ENCODE results near the gene GPR142. TPM values are rescaled to one million over a fixed set of nuclear protein-coding genes. Genes with fewer than 3 reads are reported as not detected.

The GPR142 gene
- total RNA-seq, 1 experiment from 2014 or later, result not detected

DNA sequence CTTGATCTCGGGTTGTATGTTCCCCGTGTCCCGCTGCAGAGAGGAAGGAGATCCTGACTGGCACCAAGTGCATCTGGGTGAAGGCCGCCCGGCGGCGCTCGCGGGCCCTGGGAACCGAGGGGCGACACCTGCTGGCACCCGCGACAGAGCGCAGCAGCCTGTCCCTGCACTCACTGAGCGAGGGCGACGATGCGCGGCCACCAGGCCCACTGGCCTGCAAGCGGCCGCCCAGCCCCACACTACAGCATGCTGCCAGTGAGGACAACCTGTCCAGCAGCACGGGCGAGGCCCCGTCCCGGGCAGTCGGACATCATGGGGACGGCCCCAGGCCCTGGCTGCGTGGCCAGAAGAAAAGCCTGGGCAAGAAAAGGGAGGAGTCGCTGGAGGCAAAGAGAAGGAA, 13.2 kb upstream of the GPR142 start:
- H3K4me3 ChIP-seq (ENCODE audit: insufficient read depth, low read depth, low read length), result no peak overlapping the region
- H3K36me3 ChIP-seq (replicated peaks; ENCODE audit: control insufficient read depth, insufficient read depth, low read length), result no peaks in the 10 kb centered on the region
- peaks cover 40% of the 10 kb centered on the region for H3K27me3 ChIP-seq (ENCODE audit: control insufficient read depth, insufficient read depth, low read length)
- peak; percentile 96 for DNase-seq

DNA sequence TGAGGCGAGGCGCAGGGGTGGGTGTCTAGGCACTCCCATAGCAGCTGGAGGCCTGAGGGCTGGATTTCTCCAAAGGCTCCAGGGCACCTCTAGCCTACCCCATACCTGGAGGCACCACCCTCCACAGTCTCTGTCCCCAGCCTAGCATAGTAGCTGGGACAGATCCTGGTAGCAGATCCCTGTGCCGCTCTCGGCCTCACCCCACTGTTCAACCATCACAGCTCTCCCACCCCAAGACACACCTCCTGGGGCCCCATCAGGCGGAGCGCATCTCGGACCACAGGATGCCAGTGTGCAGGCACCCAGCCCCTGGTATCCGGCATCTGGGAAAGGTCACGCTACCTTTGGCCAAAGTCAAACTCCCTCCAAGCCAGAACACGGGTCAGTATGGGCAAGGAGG, 12.7 kb upstream of the GPR142 start:
- DNase-seq, result no peak
- peaks cover 40% of the 10 kb centered on the region for H3K27me3 ChIP-seq (ENCODE audit: control insufficient read depth, insufficient read depth, low read length)
- no peaks in the 10 kb centered on the region for H3K36me3 ChIP-seq (replicated peaks; ENCODE audit: control insufficient read depth, insufficient read depth, low read length)
- H3K4me3 ChIP-seq (ENCODE audit: insufficient read depth, low read depth, low read length), result no peak overlapping the region

DNA sequence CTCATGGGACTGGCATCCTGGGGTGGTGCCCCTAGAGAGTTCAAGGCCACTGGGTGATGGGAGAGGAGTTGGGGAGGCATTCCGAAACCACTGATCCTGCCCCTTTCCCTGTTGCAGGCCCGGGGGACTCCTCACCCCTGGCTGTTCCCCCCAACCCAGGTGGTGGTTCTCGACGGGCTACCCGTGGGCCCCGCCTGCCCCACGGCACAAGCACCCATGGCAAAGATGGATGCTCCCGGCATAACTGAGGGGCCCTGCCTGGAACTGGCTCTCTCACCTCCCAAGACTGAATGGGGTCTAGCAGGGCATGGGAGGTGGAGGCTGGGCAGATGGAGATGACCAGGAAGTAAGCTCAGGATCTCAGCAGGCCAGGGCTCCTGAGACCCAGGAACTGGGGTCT, 12.2 kb upstream of the GPR142 start:
- no peak overlapping the region for H3K4me3 ChIP-seq (ENCODE audit: insufficient read depth, low read depth, low read length)
- peaks cover 40% of the 10 kb centered on the region for H3K27me3 ChIP-seq (ENCODE audit: control insufficient read depth, insufficient read depth, low read length)
- no peaks in the 10 kb centered on the region for H3K36me3 ChIP-seq (replicated peaks; ENCODE audit: control insufficient read depth, insufficient read depth, low read length)
- no peak for DNase-seq

DNA sequence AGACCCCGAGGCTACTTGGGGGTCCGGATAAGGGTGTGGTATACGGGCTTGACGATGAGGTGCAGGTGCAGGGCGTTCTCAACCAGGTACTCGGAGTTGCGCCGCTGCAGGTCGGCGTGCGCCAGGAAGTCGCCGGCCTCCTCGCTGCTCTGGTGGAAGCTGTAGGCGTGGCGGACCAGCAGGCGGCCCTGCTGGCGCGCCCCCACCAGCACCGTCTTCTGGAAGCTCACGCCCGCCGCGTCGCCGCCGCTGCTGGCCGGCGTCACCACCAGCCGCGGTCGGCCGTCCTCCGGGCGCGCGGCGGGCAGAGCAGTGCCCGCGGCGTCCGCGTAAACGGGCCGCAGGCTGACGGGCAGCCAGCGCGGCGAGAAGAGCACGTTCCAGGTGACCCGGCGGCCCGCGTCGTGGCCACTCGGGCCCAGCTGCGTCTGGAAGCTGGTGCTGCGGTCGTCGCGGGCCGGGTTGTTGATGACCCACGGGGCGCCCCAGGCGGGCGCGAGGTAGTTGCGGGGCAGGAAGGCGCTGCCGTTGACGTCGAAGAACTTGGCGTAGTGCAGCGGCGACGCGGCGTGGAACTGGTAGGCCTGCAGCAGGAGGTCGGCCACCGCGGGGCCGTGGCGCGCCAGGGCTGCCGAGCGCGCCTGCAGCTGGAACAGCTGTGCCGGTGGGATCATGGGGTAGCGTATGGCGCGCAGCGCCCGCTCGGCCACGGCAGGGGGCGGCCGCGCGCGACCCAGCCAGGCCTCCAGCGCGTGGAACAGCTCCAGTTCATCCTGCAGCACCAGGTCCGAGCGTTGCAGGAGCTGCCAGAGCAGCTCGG, 10.4 kb upstream of the GPR142 start:
- peak; percentile 86 for DNase-seq
- Histone ChIP-seq H3K4me3 (ENCODE audit: insufficient read depth, low read depth, low read length) (peak overlapping the region; percentile 27; the same call in 1 of the 2 replicates), H3K36me3 (replicated peaks; ENCODE audit: control insufficient read depth, insufficient read depth, low read length) (no peaks in the 10 kb centered on the region), H3K27me3 (ENCODE audit: control insufficient read depth, insufficient read depth, low read length) (peaks cover 27% of the 10 kb centered on the region)

DNA sequence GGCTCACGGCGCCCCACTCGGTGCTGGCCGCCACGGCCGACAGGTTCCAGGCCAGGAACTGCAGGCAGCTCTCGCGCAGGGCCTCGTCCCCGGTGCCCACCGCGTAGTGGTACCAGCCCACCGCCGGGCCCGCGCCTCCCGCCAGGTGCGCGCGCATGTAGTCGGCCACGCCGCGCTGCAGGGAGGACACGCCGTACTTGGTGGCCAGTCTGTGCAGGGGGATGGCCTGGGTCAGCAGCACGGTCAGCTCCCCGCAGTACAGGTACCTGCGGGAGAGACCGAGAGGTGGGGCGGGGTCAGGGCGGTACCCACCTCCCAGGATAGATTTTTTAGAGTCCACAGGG, 9.9 kb upstream of the GPR142 start:
- DNase-seq, result no peak
- peaks cover 21% of the 10 kb centered on the region for H3K27me3 ChIP-seq (ENCODE audit: control insufficient read depth, insufficient read depth, low read length)
- peak overlapping the region; percentile 27; the same call in 1 of the 2 replicates for H3K4me3 ChIP-seq (ENCODE audit: insufficient read depth, low read depth, low read length)

DNA sequence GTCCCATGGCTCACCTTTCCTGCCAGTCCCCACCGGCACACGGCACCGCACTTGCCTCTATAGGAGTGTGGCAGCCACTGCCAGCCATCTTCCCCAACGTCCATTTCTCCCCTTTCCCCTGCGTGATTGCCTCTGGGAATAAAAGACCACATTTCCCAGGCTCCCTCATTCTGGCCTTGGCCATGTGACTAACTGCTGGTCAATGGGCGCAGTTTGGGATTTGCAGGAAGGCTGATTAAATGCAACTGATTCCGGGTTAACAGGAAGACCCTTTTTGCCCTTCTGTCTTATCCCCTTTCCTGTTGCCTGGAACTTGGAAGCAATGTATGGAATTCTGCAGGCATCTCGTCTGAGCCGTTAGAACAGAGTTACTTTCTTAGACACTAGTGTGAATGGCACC, 8.6 kb upstream of the GPR142 start:
- no peak for DNase-seq
- Histone ChIP-seq H3K4me3 (ENCODE audit: insufficient read depth, low read depth, low read length) (no peak overlapping the region), H3K36me3 (replicated peaks; ENCODE audit: control insufficient read depth, insufficient read depth, low read length) (no peaks in the 10 kb centered on the region), H3K27me3 (ENCODE audit: control insufficient read depth, insufficient read depth, low read length) (peaks cover 9% of the 10 kb centered on the region; the same call in 1 of the 2 replicates)

More for the DNA sequence above, 9.9 kb upstream of the GPR142 start:
- no peaks in the 10 kb centered on the region for H3K36me3 ChIP-seq (replicated peaks; ENCODE audit: control insufficient read depth, insufficient read depth, low read length)

DNA sequence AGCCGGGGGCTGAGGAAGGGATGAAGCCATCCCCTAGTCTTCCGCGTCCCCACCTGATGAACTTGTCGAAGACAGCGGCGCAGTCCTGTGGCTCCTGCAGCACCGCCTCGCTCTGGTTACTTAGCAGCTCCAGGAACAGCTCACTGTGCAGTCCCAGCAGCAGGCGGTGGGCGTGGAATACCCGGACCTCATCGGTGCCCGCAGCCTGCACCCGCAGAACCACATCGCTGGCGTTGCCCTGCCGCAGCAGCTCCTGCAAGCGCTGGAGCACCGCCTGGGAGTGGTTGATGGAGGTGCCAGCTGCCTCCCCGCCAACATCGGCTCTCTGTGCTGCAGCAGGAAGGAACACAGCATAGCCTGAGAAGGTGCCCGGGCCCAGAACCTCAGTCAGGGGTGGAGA, 7.4 kb upstream of the GPR142 start:
- Histone ChIP-seq H3K36me3 (replicated peaks; ENCODE audit: control insufficient read depth, insufficient read depth, low read length) (no peaks in the 10 kb centered on the region), H3K4me3 (ENCODE audit: insufficient read depth, low read depth, low read length) (no peak overlapping the region), H3K27me3 (ENCODE audit: control insufficient read depth, insufficient read depth, low read length) (peaks cover 9% of the 10 kb centered on the region; the same call in 1 of the 2 replicates)
- DNase-seq, result no peak

DNA sequence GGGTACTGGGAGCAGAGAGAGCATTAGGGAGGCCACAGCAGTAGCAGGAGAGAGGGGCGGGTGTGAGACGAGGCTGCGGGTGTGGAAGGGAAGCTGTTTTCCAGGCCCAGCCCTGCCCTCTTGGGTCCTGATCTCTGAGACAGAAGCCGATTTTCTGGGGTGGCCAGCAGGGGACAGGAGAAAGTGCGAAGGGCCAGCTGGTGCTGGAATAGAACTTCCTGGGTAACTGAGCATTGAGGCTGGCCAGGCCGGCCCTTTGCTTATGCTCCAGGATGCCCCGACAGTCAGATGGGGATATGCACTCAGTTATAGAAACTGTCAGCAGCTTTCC, 6.4 kb upstream of the GPR142 start:
- Histone ChIP-seq H3K4me3 (ENCODE audit: insufficient read depth, low read depth, low read length) (no peak overlapping the region), H3K27me3 (ENCODE audit: control insufficient read depth, insufficient read depth, low read length) (peaks cover 9% of the 10 kb centered on the region; the same call in 1 of the 2 replicates), H3K36me3 (replicated peaks; ENCODE audit: control insufficient read depth, insufficient read depth, low read length) (no peaks in the 10 kb centered on the region)
- no peak for DNase-seq

DNA sequence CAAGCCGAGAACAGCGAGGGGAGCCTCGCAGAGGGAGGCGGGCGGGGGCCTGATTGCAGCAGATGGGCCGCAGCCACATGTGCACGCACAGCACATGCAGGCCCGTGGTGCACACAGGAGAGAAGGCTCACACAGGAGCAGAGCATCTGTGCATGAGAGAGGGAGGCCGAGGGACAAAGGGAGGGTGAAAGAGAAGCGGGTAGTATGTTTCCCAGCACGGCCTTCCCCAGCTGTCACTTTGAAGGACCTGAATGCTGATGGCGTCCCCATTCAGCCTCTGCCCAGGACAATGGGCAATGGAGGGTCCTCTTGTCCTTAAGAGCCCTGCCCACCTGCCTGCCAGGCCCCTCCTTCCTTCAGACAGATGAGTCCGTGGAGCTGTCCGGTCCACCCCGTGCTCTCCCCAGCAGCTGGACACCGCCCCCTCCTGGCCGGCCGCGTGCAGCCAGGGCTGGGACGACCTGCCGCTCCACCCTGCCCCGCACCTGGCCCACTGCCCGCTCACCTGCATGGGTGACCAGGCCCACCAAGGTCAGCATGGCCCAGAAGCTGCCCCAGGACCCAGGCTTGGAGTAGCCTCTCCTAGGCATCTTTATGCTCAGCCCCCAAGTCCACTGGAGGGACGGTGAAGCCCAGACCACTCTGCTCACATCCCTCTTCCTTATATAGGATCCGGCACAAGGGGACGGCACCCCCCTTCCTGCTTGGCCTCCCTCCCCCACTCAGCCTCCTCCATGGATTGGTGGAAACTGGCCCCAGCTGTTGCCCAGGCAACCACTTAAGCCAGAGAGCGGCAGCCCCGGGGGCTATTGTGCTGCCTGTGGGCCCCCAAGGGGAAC, 5.9 kb upstream of the GPR142 start, which contains the start of gene BTBD17:
BTBD17 (minus strand) TSS at position 639 of the 839 bp plus-strand sequence; CDS start at position 590, 49 bp downstream.
- H3K36me3 ChIP-seq (replicated peaks; ENCODE audit: control insufficient read depth, insufficient read depth, low read length), result no peaks in the 10 kb centered on the region
- H3K4me3 ChIP-seq (ENCODE audit: insufficient read depth, low read depth, low read length), result no peak within 1 kb of the TSS
- peak; percentile 97 for DNase-seq
- H3K27me3 ChIP-seq (ENCODE audit: control insufficient read depth, insufficient read depth, low read length), result peaks cover 6% of the 10 kb centered on the region; the same call in 1 of the 2 replicates

DNA sequence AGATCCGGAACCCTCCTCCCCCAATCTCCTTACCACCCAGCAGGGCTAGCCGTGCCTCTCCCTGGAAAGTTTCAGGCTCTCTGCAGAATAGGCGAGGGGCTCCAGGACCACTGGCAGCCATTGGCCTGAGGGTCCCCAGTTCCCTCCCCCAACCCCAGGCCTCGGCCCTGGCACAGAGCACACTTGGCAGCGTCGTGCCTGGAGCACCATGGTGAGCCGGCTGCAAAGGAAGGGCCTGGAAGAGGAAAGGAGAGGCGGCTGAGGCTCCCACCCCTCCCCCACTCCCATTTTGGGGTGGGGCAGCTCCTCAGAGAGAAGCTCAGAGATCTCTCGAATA, 5.3 kb upstream of the GPR142 start:
- Histone ChIP-seq H3K36me3 (replicated peaks; ENCODE audit: control insufficient read depth, insufficient read depth, low read length) (no peaks in the 10 kb centered on the region), H3K27me3 (ENCODE audit: control insufficient read depth, insufficient read depth, low read length) (peaks cover 4% of the 10 kb centered on the region; the same call in 1 of the 2 replicates), H3K4me3 (ENCODE audit: insufficient read depth, low read depth, low read length) (no peak overlapping the region)
- DNase-seq, result no peak

DNA sequence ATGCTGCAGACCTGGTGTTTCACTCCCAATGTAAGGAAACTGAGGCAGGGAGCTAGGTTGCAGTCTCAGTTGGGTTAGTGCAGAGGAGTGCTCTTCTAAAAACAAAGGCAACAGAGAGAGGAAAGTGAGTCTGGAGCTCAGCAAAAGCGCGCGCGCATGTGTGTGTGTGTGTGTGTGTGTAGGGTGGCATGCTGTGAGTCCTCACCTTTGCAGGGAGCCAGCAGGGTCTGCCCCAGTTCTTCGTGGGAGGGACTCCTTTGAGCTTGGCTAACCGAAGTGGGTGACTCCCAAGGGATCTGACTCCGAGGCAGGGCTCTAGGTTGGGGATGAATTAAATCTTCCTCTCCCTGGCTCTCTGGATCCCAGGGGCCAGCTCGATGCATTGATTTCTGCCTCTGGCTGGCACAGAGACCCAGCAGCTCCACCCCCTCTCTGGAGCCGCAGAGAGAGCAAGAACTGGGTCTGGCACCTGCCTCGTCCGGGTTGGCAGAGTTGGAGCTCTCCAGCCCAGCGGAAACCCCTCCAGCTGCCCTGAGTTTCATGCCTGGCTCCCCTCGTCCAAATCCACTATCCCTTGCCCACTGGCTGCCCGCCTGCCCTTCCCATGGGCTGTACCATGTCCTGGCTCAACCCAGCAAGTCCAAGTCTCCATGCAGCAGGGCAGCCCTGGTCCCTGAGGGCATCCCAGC, 4.4 kb upstream of the GPR142 start:
- Histone ChIP-seq H3K27me3 (ENCODE audit: control insufficient read depth, insufficient read depth, low read length) (no peaks in the 10 kb centered on the region), H3K4me3 (ENCODE audit: insufficient read depth, low read depth, low read length) (no peak overlapping the region), H3K36me3 (replicated peaks; ENCODE audit: control insufficient read depth, insufficient read depth, low read length) (no peaks in the 10 kb centered on the region)
- DNase-seq, result no peak

DNA sequence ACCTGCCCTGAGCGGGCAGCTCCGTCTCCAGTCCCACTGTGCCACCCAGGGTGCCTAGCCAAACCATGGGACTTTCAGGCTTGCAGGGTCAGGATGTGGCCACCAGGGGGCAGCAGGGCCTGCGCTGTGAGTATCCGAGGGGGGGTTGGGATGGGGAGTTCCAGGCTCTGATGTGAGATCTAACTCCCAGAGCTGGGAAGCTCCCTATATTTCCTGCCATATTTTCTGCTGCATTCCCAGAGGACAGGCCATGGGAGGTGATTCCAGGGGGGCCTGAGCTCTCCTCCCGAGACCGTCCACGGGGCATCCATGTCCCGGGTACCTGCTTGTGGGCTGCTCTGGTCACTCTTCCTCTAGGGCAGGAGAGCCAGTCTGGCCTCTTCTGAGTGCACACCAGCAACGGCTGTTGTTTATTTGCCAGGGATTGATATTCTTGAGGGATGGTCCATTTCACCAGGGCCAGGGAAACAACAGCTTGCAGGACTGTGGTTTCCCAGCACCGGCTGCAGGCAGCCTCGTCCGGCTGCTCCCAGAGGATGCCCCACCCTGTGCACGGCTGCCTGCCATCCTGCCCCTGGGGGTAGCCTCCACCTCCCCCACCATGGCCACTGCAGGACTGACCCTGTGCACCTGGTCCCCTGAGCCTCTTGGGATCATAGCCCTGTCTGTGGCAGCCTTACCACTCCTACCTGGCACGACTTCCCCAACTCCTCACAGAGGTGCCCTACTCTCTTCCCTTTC, 1.2 kb downstream of the GPR142 start:
- Histone ChIP-seq H3K4me3 (ENCODE audit: insufficient read depth, low read depth, low read length) (no peak overlapping the region), H3K27me3 (ENCODE audit: control insufficient read depth, insufficient read depth, low read length) (no peaks in the 10 kb centered on the region), H3K36me3 (replicated peaks; ENCODE audit: control insufficient read depth, insufficient read depth, low read length) (no peaks in the 10 kb centered on the region)
- DNase-seq, result peak; percentile 95

DNA sequence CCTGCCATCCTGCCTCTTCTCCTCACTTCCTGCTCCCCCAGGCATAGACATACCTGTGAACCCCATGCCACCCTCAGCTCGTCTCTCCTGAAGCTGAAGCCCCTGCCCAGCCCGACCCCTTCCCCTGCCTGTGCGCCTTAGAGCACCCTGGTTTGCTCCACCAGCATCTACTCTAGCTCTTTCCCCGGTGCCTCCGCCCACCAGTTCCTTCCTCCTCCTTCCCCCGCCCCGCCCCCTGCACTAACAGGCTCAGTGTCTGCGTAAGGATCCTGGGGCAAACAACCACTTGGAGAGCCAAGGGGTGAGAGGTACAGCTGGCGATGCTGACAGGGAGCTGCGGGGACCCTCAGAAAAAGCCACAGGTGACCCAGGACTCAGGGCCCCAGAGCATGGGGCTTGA, 1.9 kb downstream of the GPR142 start:
- Histone ChIP-seq H3K36me3 (replicated peaks; ENCODE audit: control insufficient read depth, insufficient read depth, low read length) (no peaks in the 10 kb centered on the region), H3K4me3 (ENCODE audit: insufficient read depth, low read depth, low read length) (no peak overlapping the region), H3K27me3 (ENCODE audit: control insufficient read depth, insufficient read depth, low read length) (no peaks in the 10 kb centered on the region)
- DNase-seq, result peak; percentile 87

All from H7 (cell line).